ENCODE data around the gene KCTD13. TPM values are rescaled to one million over a fixed set of nuclear protein-coding genes. Genes with fewer than 3 reads are reported as not detected.
"Not testable (repeated sequence)": the region's sequence is repeated elsewhere in the genome, so short reads cannot be mapped to it uniquely, and the experiment has no call there.

KCTD13 gene
- total and polyA plus RNA-seq, 5 donors from 2014 or later: 7.0 to 52.3 (median 11.5) TPM

- H3K36me3 ChIP-seq (ENCODE audit: control insufficient read depth, insufficient read depth, low read length): no peaks in the 10 kb centered on the region
- Mint-ChIP-seq H3K27ac (no peak overlapping the region), H3K27me3 (peaks cover 34% of the 10 kb centered on the region), H3K4me1 (peaks cover 0 to 15% (median 4%) of the 10 kb centered on the region in 4 donors), H3K9me3 (peaks cover 0 to 1% (median 0%) of the 10 kb centered on the region in 7 donors), H3K4me3 (peak overlapping the region in 1 of 4 donors; percentile 42), H3K36me3 (no peaks in the 10 kb centered on the region)
- H3K27me3 ChIP-seq (ENCODE audit: control insufficient read depth, insufficient read depth, low read length): peaks cover 11% of the 10 kb centered on the region
- no peak for ATAC-seq (ENCODE audit: low read depth in 2 of 2)
- peaks cover 17% of the 10 kb centered on the region for H3K4me1 ChIP-seq (ENCODE audit: control insufficient read depth, insufficient read depth, low read length, poor library complexity, severe bottlenecking)
- no peak overlapping the region for H3K4me3 ChIP-seq (ENCODE audit: low read depth, low read length)
- no peak for DNase-seq
- no peak overlapping the region for H3K27ac ChIP-seq (ENCODE audit: insufficient read depth, low read length, poor library complexity, severe bottlenecking)
- no peaks in the 10 kb centered on the region for H3K9me3 ChIP-seq (ENCODE audit: control insufficient read depth in 2 of 2, low read length in 2 of 2)
Measured at GRCh38 chr16:29897333-29897732, 28.7 kb downstream of the KCTD13 start.

GRCh38 chr16:29896841-29897240, 29.2 kb downstream of the KCTD13 start:
- H3K4me3 ChIP-seq (ENCODE audit: low read depth, low read length): no peak overlapping the region
- H3K27ac ChIP-seq (ENCODE audit: insufficient read depth, low read length, poor library complexity, severe bottlenecking): no peak overlapping the region
- H3K4me3 Mint-ChIP-seq: no peak overlapping the region
- no peaks in the 10 kb centered on the region for H3K36me3 ChIP-seq (ENCODE audit: control insufficient read depth, insufficient read depth, low read length)
- H3K9me3 Mint-ChIP-seq: peaks cover 0 to 1% (median 0%) of the 10 kb centered on the region in 7 donors
- H3K4me1 ChIP-seq (ENCODE audit: control insufficient read depth, insufficient read depth, low read length, poor library complexity, severe bottlenecking): peaks cover 17% of the 10 kb centered on the region
- no peaks in the 10 kb centered on the region for H3K36me3 Mint-ChIP-seq
- no peak for ATAC-seq (ENCODE audit: low read depth in 2 of 2)
- no peaks in the 10 kb centered on the region for H3K9me3 ChIP-seq (ENCODE audit: control insufficient read depth in 2 of 2, low read length in 2 of 2)
- H3K4me1 Mint-ChIP-seq: peaks cover 0 to 15% (median 3%) of the 10 kb centered on the region in 4 donors
- no peak for DNase-seq
- H3K27me3 Mint-ChIP-seq: peaks cover 29% of the 10 kb centered on the region
- H3K27me3 ChIP-seq (ENCODE audit: control insufficient read depth, insufficient read depth, low read length): peaks cover 11% of the 10 kb centered on the region
- no peak overlapping the region for H3K27ac Mint-ChIP-seq

GRCh38 chr16:29894352-29894751, 31.7 kb downstream of the KCTD13 start:
- DNase-seq (no peak), ATAC-seq (ENCODE audit: low read depth in 2 of 2) (no peak)
- no peaks in the 10 kb centered on the region for H3K36me3 ChIP-seq (ENCODE audit: control insufficient read depth, insufficient read depth, low read length)
- Mint-ChIP-seq H3K9me3 (peaks cover 0 to 1% (median 0%) of the 10 kb centered on the region in 7 donors), H3K4me3 (no peak overlapping the region), H3K27ac (no peak overlapping the region), H3K4me1 (peaks cover 0 to 8% (median 2%) of the 10 kb centered on the region in 4 donors), H3K27me3 (peaks cover 26% of the 10 kb centered on the region), H3K36me3 (no peaks in the 10 kb centered on the region)
- no peaks in the 10 kb centered on the region for H3K9me3 ChIP-seq (ENCODE audit: control insufficient read depth in 2 of 2, low read length in 2 of 2)
- no peak overlapping the region for H3K4me3 ChIP-seq (ENCODE audit: low read depth, low read length)
- H3K4me1 ChIP-seq (ENCODE audit: control insufficient read depth, insufficient read depth, low read length, poor library complexity, severe bottlenecking): peaks cover 4% of the 10 kb centered on the region
- H3K27ac ChIP-seq (ENCODE audit: insufficient read depth, low read length, poor library complexity, severe bottlenecking): no peak overlapping the region
- peaks cover 9% of the 10 kb centered on the region for H3K27me3 ChIP-seq (ENCODE audit: control insufficient read depth, insufficient read depth, low read length)

- peaks cover 9% of the 10 kb centered on the region for H3K27me3 ChIP-seq (ENCODE audit: control insufficient read depth, insufficient read depth, low read length)
- no peak overlapping the region for H3K4me3 ChIP-seq (ENCODE audit: low read depth, low read length)
- H3K4me1 ChIP-seq (ENCODE audit: control insufficient read depth, insufficient read depth, low read length, poor library complexity, severe bottlenecking): no peaks in the 10 kb centered on the region
- Mint-ChIP-seq H3K27me3 (peaks cover 26% of the 10 kb centered on the region), H3K27ac (no peak overlapping the region), H3K4me3 (no peak overlapping the region), H3K36me3 (no peaks in the 10 kb centered on the region), H3K9me3 (peaks cover 0 to 1% (median 0%) of the 10 kb centered on the region in 7 donors), H3K4me1 (peaks cover 0 to 6% (median 2%) of the 10 kb centered on the region in 4 donors)
- ATAC-seq (ENCODE audit: low read depth in 2 of 2) (no peak), DNase-seq (no peak)
- H3K27ac ChIP-seq (ENCODE audit: insufficient read depth, low read length, poor library complexity, severe bottlenecking): no peak overlapping the region
- H3K9me3 ChIP-seq (ENCODE audit: control insufficient read depth in 2 of 2, low read length in 2 of 2): no peaks in the 10 kb centered on the region
- no peaks in the 10 kb centered on the region for H3K36me3 ChIP-seq (ENCODE audit: control insufficient read depth, insufficient read depth, low read length)
Measured at GRCh38 chr16:29893553-29893952, 32.5 kb downstream of the KCTD13 start.

- H3K4me3 Mint-ChIP-seq: no peak overlapping the region
- no peaks in the 10 kb centered on the region for H3K36me3 ChIP-seq (ENCODE audit: control insufficient read depth, insufficient read depth, low read length)
- no peaks in the 10 kb centered on the region for H3K36me3 Mint-ChIP-seq
- H3K4me1 Mint-ChIP-seq: peaks cover 0 to 3% (median under 1%) of the 10 kb centered on the region in 4 donors
- peaks cover 0 to 1% (median 0%) of the 10 kb centered on the region in 7 donors for H3K9me3 Mint-ChIP-seq
- ATAC-seq (ENCODE audit: low read depth in 2 of 2): no peak
- H3K27ac Mint-ChIP-seq: no peak overlapping the region
- no peak for DNase-seq
- H3K27ac ChIP-seq (ENCODE audit: insufficient read depth, low read length, poor library complexity, severe bottlenecking): no peak overlapping the region
- no peak overlapping the region for H3K4me3 ChIP-seq (ENCODE audit: low read depth, low read length)
- peaks cover 17% of the 10 kb centered on the region for H3K27me3 Mint-ChIP-seq
- no peaks in the 10 kb centered on the region for H3K4me1 ChIP-seq (ENCODE audit: control insufficient read depth, insufficient read depth, low read length, poor library complexity, severe bottlenecking)
- H3K9me3 ChIP-seq (ENCODE audit: control insufficient read depth in 2 of 2, low read length in 2 of 2): no peaks in the 10 kb centered on the region
- peaks cover 3% of the 10 kb centered on the region for H3K27me3 ChIP-seq (ENCODE audit: control insufficient read depth, insufficient read depth, low read length)
Measured at GRCh38 chr16:29892458-29892813, 33.6 kb downstream of the KCTD13 start.

- Histone ChIP-seq H3K9me3 (ENCODE audit: control insufficient read depth in 2 of 2, low read length in 2 of 2) (no peaks in the 10 kb centered on the region), H3K36me3 (ENCODE audit: control insufficient read depth, insufficient read depth, low read length) (no peaks in the 10 kb centered on the region), H3K4me3 (ENCODE audit: low read depth, low read length) (no peak overlapping the region), H3K27me3 (ENCODE audit: control insufficient read depth, insufficient read depth, low read length) (no peaks in the 10 kb centered on the region), H3K4me1 (ENCODE audit: control insufficient read depth, insufficient read depth, low read length, poor library complexity, severe bottlenecking) (no peaks in the 10 kb centered on the region), H3K27ac (ENCODE audit: insufficient read depth, low read length, poor library complexity, severe bottlenecking) (no peak overlapping the region)
- H3K27ac Mint-ChIP-seq: no peak overlapping the region
- no peaks in the 10 kb centered on the region for H3K36me3 Mint-ChIP-seq
- no peak overlapping the region for H3K4me3 Mint-ChIP-seq
- ATAC-seq (ENCODE audit: low read depth in 2 of 2) (no peak), DNase-seq (no peak)
- peaks cover 0 to 1% (median 0%) of the 10 kb centered on the region in 7 donors for H3K9me3 Mint-ChIP-seq
- peaks cover 13% of the 10 kb centered on the region for H3K27me3 Mint-ChIP-seq
- H3K4me1 Mint-ChIP-seq: no peaks in the 10 kb centered on the region
Measured at GRCh38 chr16:29891525-29892457, 34.2 kb downstream of the KCTD13 start.

- H3K36me3 ChIP-seq (ENCODE audit: control insufficient read depth, insufficient read depth, low read length): not testable (repeated sequence)
Measured at GRCh38 chr16:29889372-29889771, 36.7 kb downstream of the KCTD13 start.

GRCh38 chr16:29883987-29884386, 42.0 kb downstream of the KCTD13 start:
- H3K36me3 Mint-ChIP-seq: no peaks in the 10 kb centered on the region
- Histone ChIP-seq H3K36me3 (ENCODE audit: control insufficient read depth, insufficient read depth, low read length) (no peaks in the 10 kb centered on the region), H3K9me3 (ENCODE audit: control insufficient read depth in 2 of 2, low read length in 2 of 2) (no peaks in the 10 kb centered on the region), H3K4me1 (ENCODE audit: control insufficient read depth, insufficient read depth, low read length, poor library complexity, severe bottlenecking) (no peaks in the 10 kb centered on the region), H3K27ac (ENCODE audit: insufficient read depth, low read length, poor library complexity, severe bottlenecking) (no peak overlapping the region), H3K27me3 (ENCODE audit: control insufficient read depth, insufficient read depth, low read length) (no peaks in the 10 kb centered on the region), H3K4me3 (ENCODE audit: low read depth, low read length) (no peak overlapping the region)
- H3K4me1 Mint-ChIP-seq: no peaks in the 10 kb centered on the region
- H3K4me3 Mint-ChIP-seq: no peak overlapping the region
- H3K27ac Mint-ChIP-seq: no peak overlapping the region
- H3K9me3 Mint-ChIP-seq: peaks cover 0 to 5% (median 0%) of the 10 kb centered on the region in 7 donors
- peaks cover 14% of the 10 kb centered on the region for H3K27me3 Mint-ChIP-seq
- ATAC-seq (ENCODE audit: low read depth in 2 of 2) (no peak), DNase-seq (no peak)

More at GRCh38 chr16:29889372-29889771, 36.7 kb downstream of the KCTD13 start:
- H3K9me3 Mint-ChIP-seq; DNase-seq; H3K27me3 Mint-ChIP-seq; H3K4me1 Mint-ChIP-seq; H3K27ac Mint-ChIP-seq; H3K4me3 Mint-ChIP-seq; H3K36me3 Mint-ChIP-seq; H3K4me3 ChIP-seq (ENCODE audit: low read depth, low read length); H3K27me3 ChIP-seq (ENCODE audit: control insufficient read depth, insufficient read depth, low read length); H3K27ac ChIP-seq (ENCODE audit: insufficient read depth, low read length, poor library complexity, severe bottlenecking); ATAC-seq (ENCODE audit: low read depth in 2 of 2); H3K4me1 ChIP-seq (ENCODE audit: control insufficient read depth, insufficient read depth, low read length, poor library complexity, severe bottlenecking); H3K9me3 ChIP-seq (ENCODE audit: control insufficient read depth in 2 of 2, low read length in 2 of 2): not testable (repeated sequence)

All from CD4-positive, CD25-positive, alpha-beta regulatory T cell (primary cell).